Endothelial cell of umbilical vein (primary cell): Measurements from ENCODE around the gene PLOD1. TPM values are rescaled to one million over a fixed set of nuclear protein-coding genes. Genes with fewer than 3 reads are reported as not detected.

ENCODE experiments used
- BruUV-seq: library from RNA; stranded (reverse); fragments of 400-500 nt; replicated peaks from 2 replicates; lab custom pipeline; 2021; lab: Mats Ljungman, UMichigan
- CTCF ChIA-PET: fragments of 300-600, 350-600 bp; sonication (Branson Sonifier 250); formaldehyde crosslinking; loops from one replicate; lab custom pipeline; 2021; ENCODE audit warnings: antibody characterized with exemption, inconsistent platforms; lab: Charles Lee
- POLR2A ChIA-PET: fragments of 300-600, 350-600 bp; sonication (Branson Sonifier 250); formaldehyde crosslinking; loops from one replicate; lab custom pipeline; 2021; ENCODE audit warnings: antibody characterized with exemption, inconsistent platforms; lab: Charles Lee
- DNase-seq: peaks from one replicate; pipeline ENCODE4 v3.0.0-alpha.2; 2011; ENCODE audit warnings: low read depth, low spot score
- FAIRE-seq: peaks from 2 replicates; lab custom pipeline; 2011; peaks lifted over from hg19 to GRCh38; lab: Jason Lieb, UNC
- H2AFZ ChIP-seq: 2 replicates; pipeline ENCODE4 v1.6.0; 2012; ENCODE audit warnings: low read depth, low read length, control low read depth, inconsistent platforms
- H3K27ac ChIP-seq: 2 replicates; pipeline ENCODE4 v1.5.1; 2011; ENCODE audit warnings: low read depth, mild to moderate bottlenecking, control low read depth, low read length, moderate library complexity; ENCODE audit not compliant: insufficient read depth
- H3K27me3 ChIP-seq, 2 experiments: 2 replicates each; pipeline versions ENCODE4 v1.6.0 to v1.6.1; 2011; ENCODE audit warnings: low read length in 2 of 2, mixed read lengths in 1 of 2; ENCODE audit not compliant: control insufficient read depth in 2 of 2, insufficient read depth in 2 of 2
- H3K36me3 ChIP-seq, 2 experiments: 2 replicates in 1 of 2; 3 replicates in 1 of 2; pipeline ENCODE4 v1.5.1; 2011; ENCODE audit warnings: low read length in 2 of 2, mild to moderate bottlenecking in 1 of 2, moderate library complexity in 1 of 2; ENCODE audit not compliant: control insufficient read depth in 2 of 2, insufficient read depth in 2 of 2; ENCODE audit errors: extremely low read depth in 1 of 2
- H3K4me1 ChIP-seq: 3 replicates; pipeline ENCODE4 v1.5.1; 2011; ENCODE audit warnings: mild to moderate bottlenecking, low read length; ENCODE audit not compliant: control insufficient read depth, insufficient read depth; ENCODE audit errors: extremely low read depth
- H3K4me2 ChIP-seq: 2 replicates; pipeline ENCODE4 v1.6.1; 2011; ENCODE audit warnings: low read length, control low read depth, mixed read lengths; ENCODE audit not compliant: insufficient read depth
- H3K4me3 ChIP-seq, 3 experiments: fragments of 200-600 bp in 1 of 3; sonication (generic), shearing (Covaris generic) in 1 of 3; replicated peaks in 1 of 3; 2 replicates each; pipeline ENCODE4 v1.5.1; 2011 to 2016; ENCODE audit warnings: control low read depth in 3 of 3, low read length in 3 of 3, mild to moderate bottlenecking in 2 of 3, inconsistent platforms in 1 of 3, low read depth in 1 of 3, moderate library complexity in 1 of 3; ENCODE audit not compliant: insufficient read depth in 1 of 3
- H3K79me2 ChIP-seq: 2 replicates; pipeline ENCODE4 v1.6.0; 2012; ENCODE audit warnings: low read length, inconsistent platforms; ENCODE audit not compliant: control insufficient read depth, insufficient read depth
- H3K9ac ChIP-seq: replicated peaks from 2 replicates; pipeline ENCODE3; 2011; ENCODE audit warnings: low read length, control low read depth; ENCODE audit not compliant: insufficient read depth; ENCODE audit errors: extremely low read depth
- H3K9me1 ChIP-seq: replicated peaks from 3 replicates; pipeline ENCODE4 v1.6.0; 2011; ENCODE audit warnings: mild to moderate bottlenecking, low read length; ENCODE audit not compliant: control insufficient read depth, insufficient read depth; ENCODE audit errors: extremely low read depth
- H3K9me3 ChIP-seq: replicated peaks from 2 replicates; pipeline ENCODE4 v1.5.1; 2012; ENCODE audit warnings: low read length, inconsistent platforms; ENCODE audit not compliant: control insufficient read depth, insufficient read depth
- H4K20me1 ChIP-seq: replicated peaks from 2 replicates; pipeline ENCODE3; 2011; ENCODE audit warnings: mild to moderate bottlenecking, low read length; ENCODE audit not compliant: control insufficient read depth, insufficient read depth; ENCODE audit errors: extremely low read depth
- EZH2 ChIP-seq: IDR thresholded peaks from 2 replicates; pipeline ENCODE4 v1.6.1; 2012; ENCODE audit warnings: borderline replicate concordance, low read depth, mild to moderate bottlenecking, moderate library complexity, low read length, inconsistent platforms; ENCODE audit not compliant: severe bottlenecking
- FOS ChIP-seq: IDR thresholded peaks from 2 replicates; pipeline ENCODE4 v1.6.1; 2011; ENCODE audit warnings: mild to moderate bottlenecking, low read length, moderate library complexity, borderline replicate concordance; ENCODE audit not compliant: insufficient read depth
- JUN ChIP-seq: IDR thresholded peaks from 2 replicates; pipeline ENCODE4 v1.6.1; 2011; ENCODE audit warnings: borderline replicate concordance, low read depth; ENCODE audit not compliant: insufficient read length, insufficient read depth
- POLR2A ChIP-seq: IDR thresholded peaks from 2 replicates; pipeline ENCODE4 v1.6.1; 2012; ENCODE audit warnings: low read depth, mild to moderate bottlenecking, control low read depth, low read length
- POLR2AphosphoS5 ChIP-seq: IDR thresholded peaks from 2 replicates; pipeline ENCODE4 v1.6.1; 2012; ENCODE audit warnings: low read depth, mild to moderate bottlenecking, control low read depth, low read length, moderate library complexity; ENCODE audit not compliant: insufficient read depth
- dilution Hi-C: fragments of 300-500 bp; cut with MboI; formaldehyde crosslinking; loops from one replicate; pipeline ENCODE4 v1.15.0; 2019; ENCODE audit warnings: low sequenced_read_pairs; ENCODE audit not compliant: extremely low pct_ligation_motif_present
- intact Hi-C: fragments of 100-400 bp; cut with micrococcal nuclease; formaldehyde crosslinking; loops from one replicate; pipeline ENCODE4 v1.10.0; 2022
- polyA plus RNA-seq, 4 experiments: library from polyadenylated mRNA; depleted of rRNA in 3 of 4; stranded (reverse) in 3 of 4; unstranded in 1 of 4; fragments of >200 nt; gene quantifications; 2 replicates each; pipeline versions ENCODE4 v1.2.1 to v1.2.3, GENCODE V29; 2011 to 2012; ENCODE audit warnings: missing spikeins in 1 of 4
- total RNA-seq: library from RNA; stranded (reverse); gene quantifications from 2 replicates; pipeline ENCODE4 v1.2.3, GENCODE V29; 2021
- TF ChIP-seq, protein P1 (sequence below): IDR thresholded peaks from 2 replicates; pipeline ENCODE4 v1.6.1; 2011; ENCODE audit not compliant: insufficient read depth, insufficient read length
- TF ChIP-seq, protein P2 (sequence below), 2 donors: IDR thresholded peaks; 1 replicate in 1 of 2; 2 replicates in 1 of 2; pipeline ENCODE4 v1.5.1; 2011; ENCODE audit warnings: low read length in 2 of 2, mild to moderate bottlenecking in 2 of 2, moderate library complexity in 2 of 2, control low read depth in 1 of 2, inconsistent platforms in 1 of 2, low read depth in 1 of 2; ENCODE audit not compliant: insufficient read depth in 1 of 2; ENCODE audit errors: extremely low read depth in 1 of 2

PLOD1 gene
- total and polyA plus RNA-seq, 2 donors (not counting 3 experiments of a cell fraction or from before 2014, with no cell fraction given), result 260 to 412 TPM

DNA sequence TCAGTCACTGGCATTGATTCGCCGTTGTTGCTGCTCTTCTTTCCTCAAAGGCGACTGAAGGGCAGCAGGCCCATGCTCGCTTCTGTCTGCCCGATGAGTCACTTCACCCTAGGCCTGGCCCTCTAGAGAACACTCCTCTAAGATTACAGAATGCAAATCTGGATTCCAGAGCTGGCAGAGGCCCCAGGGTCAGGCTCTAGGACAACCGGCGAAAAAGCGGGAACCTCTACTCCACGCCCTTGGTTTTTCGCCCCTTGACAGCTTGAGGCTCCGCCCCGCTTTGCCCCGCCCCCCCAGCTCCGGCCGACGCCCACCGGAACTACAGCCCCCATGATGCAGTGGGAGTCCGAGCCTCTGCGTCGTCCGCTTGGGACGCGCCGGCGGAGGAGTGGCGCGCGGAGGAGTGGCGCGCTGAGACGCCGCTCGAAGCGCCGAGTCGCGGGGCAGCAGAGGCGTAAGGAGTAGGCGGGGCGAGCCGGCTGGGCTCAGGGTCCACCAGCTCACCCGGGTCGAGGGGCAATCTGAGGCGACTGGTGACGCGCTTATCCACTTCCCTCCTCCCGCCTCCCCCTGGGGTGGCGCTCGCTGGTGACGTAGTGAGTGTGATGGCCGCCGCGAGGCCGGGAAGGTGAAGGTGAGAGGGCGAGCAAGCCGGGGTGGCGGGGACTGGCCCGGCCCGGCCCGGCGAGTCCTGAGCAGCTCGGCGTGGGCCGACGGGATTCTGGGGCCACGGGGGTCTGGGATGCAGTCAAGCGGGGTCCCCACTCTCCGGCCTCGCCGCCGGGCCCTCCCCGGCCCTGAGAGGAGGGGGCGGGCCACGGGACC, 45.5 kb downstream of the PLOD1 start, which contains the start of gene MFN2:
MFN2 (plus strand) TSS at position 594 of the 825 bp plus-strand sequence. CDS start 8,725 bp downstream, outside the sequence.
- Histone ChIP-seq H4K20me1 (no peaks in the 10 kb centered on the region), H3K4me3 (peak within 1 kb of the TSS; percentile 86 to 94 (median 89)), H3K27me3 (no peaks in the 10 kb centered on the region), H3K9me3 (no peaks in the 10 kb centered on the region), H3K9ac (peak within 1 kb of the TSS; percentile 89), H3K4me1 (peaks cover 18% of the 10 kb centered on the region), H2AFZ (peak within 1 kb of the TSS; percentile 87), H3K79me2 (peaks cover 45% of the 10 kb centered on the region), H3K27ac (peak within 1 kb of the TSS; percentile 69), H3K36me3 (peaks cover 5 to 15% of the 10 kb centered on the region in 2 experiments), H3K9me1 (no peaks in the 10 kb centered on the region), H3K4me2 (peak within 1 kb of the TSS; percentile 80)
- DNase-seq (peak; percentile 99), FAIRE-seq (peak; percentile 99)
- dilution Hi-C loops, result no loop called here
- POLR2A ChIA-PET, result interaction anchor here (0.8 to 4.3 kb wide), 6 partner anchors 11 to 243 kb away, joined by 3 to 100 read pairs (median 4); partner anchors contain the start of gene MIIP
- BruUV-seq, result no TSS peak
- CTCF ChIA-PET, result interaction anchor here (1.2 kb wide), 1 partner anchor 72 kb away, joined by 6 read pairs; no protein-coding TSS in a partner anchor
- intact Hi-C loops, result loop anchor here (1.0 to 5.0 kb wide), 5 partner anchors 39 to 298 kb away; partner anchors contain the start of genes KIAA2013, MAD2L2, MIIP and PLOD1
- TF ChIP-seq, protein P1, sequence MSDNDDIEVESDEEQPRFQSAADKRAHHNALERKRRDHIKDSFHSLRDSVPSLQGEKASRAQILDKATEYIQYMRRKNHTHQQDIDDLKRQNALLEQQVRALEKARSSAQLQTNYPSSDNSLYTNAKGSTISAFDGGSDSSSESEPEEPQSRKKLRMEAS, result no peak
- TF ChIP-seq POLR2A (peak; percentile 61), FOS (peak; percentile 50), POLR2AphosphoS5 (no peak), JUN (peak; percentile 46)

DNA sequence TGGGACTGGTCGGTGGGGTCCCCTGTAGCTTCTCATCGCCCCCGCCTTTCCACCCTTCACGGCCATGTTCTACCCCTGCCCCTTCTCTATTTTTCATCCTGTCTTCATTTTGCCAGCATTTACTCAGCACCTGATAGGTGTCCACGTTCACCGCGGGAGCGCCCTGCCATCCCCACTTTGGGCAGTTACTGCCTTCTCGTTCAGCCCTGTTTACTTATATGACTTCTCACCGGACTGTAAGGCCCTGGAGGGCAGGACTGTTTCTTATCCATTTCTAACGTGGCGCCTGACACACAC, 46.1 kb downstream of the PLOD1 start:
- intact Hi-C loops (loop anchor here (1.0 to 5.0 kb wide), 5 partner anchors 38 to 298 kb away; partner anchors contain the start of genes KIAA2013, MAD2L2, MIIP and PLOD1), dilution Hi-C loops (no loop called here)
- Histone ChIP-seq H3K36me3 (peaks cover 5 to 11% of the 10 kb centered on the region in 2 experiments), H3K27ac (peak overlapping the region; percentile 69), H3K79me2 (peaks cover 46% of the 10 kb centered on the region), H3K9me1 (no peaks in the 10 kb centered on the region), H3K4me2 (peak overlapping the region; percentile 80), H3K9me3 (no peaks in the 10 kb centered on the region), H3K4me1 (peaks cover 24% of the 10 kb centered on the region), H4K20me1 (no peaks in the 10 kb centered on the region), H3K9ac (peak overlapping the region; percentile 89), H3K4me3 (peak overlapping the region; percentile 86 to 94 (median 89)), H3K27me3 (no peaks in the 10 kb centered on the region), H2AFZ (peak overlapping the region; percentile 33)
- CTCF ChIA-PET, result interaction anchor here (1.2 to 1.7 kb wide), 2 partner anchors 71 to 72 kb away, joined by 5 to 6 read pairs; no protein-coding TSS in a partner anchor
- POLR2A ChIA-PET, result interaction anchor here (0.8 to 4.3 kb wide), 5 partner anchors 10 to 244 kb away, joined by 3 to 100 read pairs (median 4); partner anchors contain the start of gene MIIP
- DNase-seq (no peak), FAIRE-seq (no peak)
- BruUV-seq, result TSS peak; percentile 44
- no peak for TF ChIP-seq POLR2A
- TF ChIP-seq, protein P2, sequence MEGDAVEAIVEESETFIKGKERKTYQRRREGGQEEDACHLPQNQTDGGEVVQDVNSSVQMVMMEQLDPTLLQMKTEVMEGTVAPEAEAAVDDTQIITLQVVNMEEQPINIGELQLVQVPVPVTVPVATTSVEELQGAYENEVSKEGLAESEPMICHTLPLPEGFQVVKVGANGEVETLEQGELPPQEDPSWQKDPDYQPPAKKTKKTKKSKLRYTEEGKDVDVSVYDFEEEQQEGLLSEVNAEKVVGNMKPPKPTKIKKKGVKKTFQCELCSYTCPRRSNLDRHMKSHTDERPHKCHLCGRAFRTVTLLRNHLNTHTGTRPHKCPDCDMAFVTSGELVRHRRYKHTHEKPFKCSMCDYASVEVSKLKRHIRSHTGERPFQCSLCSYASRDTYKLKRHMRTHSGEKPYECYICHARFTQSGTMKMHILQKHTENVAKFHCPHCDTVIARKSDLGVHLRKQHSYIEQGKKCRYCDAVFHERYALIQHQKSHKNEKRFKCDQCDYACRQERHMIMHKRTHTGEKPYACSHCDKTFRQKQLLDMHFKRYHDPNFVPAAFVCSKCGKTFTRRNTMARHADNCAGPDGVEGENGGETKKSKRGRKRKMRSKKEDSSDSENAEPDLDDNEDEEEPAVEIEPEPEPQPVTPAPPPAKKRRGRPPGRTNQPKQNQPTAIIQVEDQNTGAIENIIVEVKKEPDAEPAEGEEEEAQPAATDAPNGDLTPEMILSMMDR (IDR thresholded peaks at IDR 0.05; ENCODE audit: extremely low read depth in 1 of 2, insufficient read depth in 1 of 2, low read depth in 1 of 2, low read length in 2 of 2), result no peak
- TF ChIP-seq, protein P1, result no peak
- no peak for TF ChIP-seq JUN
- TF ChIP-seq POLR2AphosphoS5, result no peak
- no peak for TF ChIP-seq EZH2
